Neural progenitor cell (in vitro differentiated cells): ENCODE measurements around the gene LZTS2. TPM values are rescaled to one million over a fixed set of nuclear protein-coding genes. Genes with fewer than 3 reads are reported as not detected.

Experiments used
- DNase-seq: peaks from one replicate; pipeline ENCODE4 v3.0.0-alpha.2; 2016; ENCODE audit warnings: low spot score
- H2AFZ ChIP-seq: fragments of 200-600 bp; sonication (generic); replicated peaks from 2 replicates; pipeline ENCODE4 v1.6.1; 2016; ENCODE audit warnings: antibody characterized with exemption
- H3F3A ChIP-seq: fragments of 200-600 bp; sonication (generic); 2 replicates; pipeline ENCODE4 v1.6.1; 2016; ENCODE audit warnings: antibody characterized with exemption, low read depth
- H3K27ac ChIP-seq: fragments of 200-600 bp; sonication (generic); 2 replicates; pipeline ENCODE4 v1.5.1; 2016; ENCODE audit warnings: mild to moderate bottlenecking
- H3K27me3 ChIP-seq: fragments of 200-600 bp; sonication (generic); 2 replicates; pipeline ENCODE4 v1.6.1; 2016; ENCODE audit warnings: mild to moderate bottlenecking, moderate library complexity
- H3K36me3 ChIP-seq: fragments of 200-600 bp; sonication (generic); 2 replicates; pipeline ENCODE4 v1.5.1; 2016
- H3K4me1 ChIP-seq: fragments of 200-600 bp; sonication (generic); 2 replicates; pipeline ENCODE4 v1.6.1; 2016; ENCODE audit warnings: mixed run types
- H3K4me2 ChIP-seq: fragments of 200-600 bp; sonication (generic); 2 replicates; pipeline ENCODE4 v1.6.1; 2016
- H3K4me3 ChIP-seq: fragments of 200-600 bp; sonication (generic); 2 replicates; pipeline ENCODE4 v1.5.1; 2016
- H3K79me2 ChIP-seq: fragments of 200-600 bp; sonication (generic); 2 replicates; pipeline ENCODE4 v1.6.1; 2016; ENCODE audit warnings: low read depth
- H3K9ac ChIP-seq: fragments of 200-600 bp; sonication (generic); 2 replicates; pipeline ENCODE4 v1.6.1; 2016
- H3K9me3 ChIP-seq: fragments of 200-600 bp; sonication (generic); 2 replicates; pipeline ENCODE4 v1.5.1; 2016; ENCODE audit warnings: low read depth
- H4K20me1 ChIP-seq: fragments of 200-600 bp; sonication (generic); 2 replicates; pipeline ENCODE4 v1.6.1; 2016; ENCODE audit warnings: low read depth
- H3K27ac Mint-ChIP-seq: 3 replicates; pipeline ENCODE4 v1.8.0; 2021; ENCODE audit warnings: mixed read lengths
- H3K27me3 Mint-ChIP-seq: 2 replicates; pipeline ENCODE4 v1.8.0; 2022; ENCODE audit warnings: low read depth, mild to moderate bottlenecking, inconsistent platforms, moderate library complexity, mixed read lengths; ENCODE audit not compliant: insufficient read depth
- H3K36me3 Mint-ChIP-seq: 3 replicates; pipeline ENCODE4 v1.8.0; 2021; ENCODE audit warnings: mixed read lengths
- H3K4me1 Mint-ChIP-seq: 3 replicates; pipeline ENCODE4 v1.8.0; 2021; ENCODE audit warnings: mixed read lengths
- H3K4me3 Mint-ChIP-seq: 3 replicates; pipeline ENCODE4 v1.8.0; 2021; ENCODE audit warnings: mild to moderate bottlenecking, moderate library complexity, mixed read lengths
- H3K9me3 Mint-ChIP-seq: 3 replicates; pipeline ENCODE4 v1.8.0; 2020; ENCODE audit warnings: mixed read lengths
- CTCF ChIP-seq: fragments of 200-600 bp; sonication (generic); IDR thresholded peaks from 2 replicates; pipeline ENCODE4 v1.5.1; 2017; ENCODE audit warnings: antibody characterized with exemption, mild to moderate bottlenecking
- EZH2 ChIP-seq: fragments of 200-600 bp; sonication (generic); IDR thresholded peaks from 2 replicates; pipeline ENCODE4 v1.6.1; 2017; ENCODE audit warnings: antibody characterized with exemption, mild to moderate bottlenecking, moderate library complexity
- EZH2phosphoT487 ChIP-seq: fragments of 200-600 bp; sonication (generic); IDR thresholded peaks from 2 replicates; pipeline ENCODE4 v1.6.1; 2017; ENCODE audit warnings: antibody characterized with exemption
- total RNA-seq: library from RNA; depleted of rRNA; stranded (reverse); fragments of >200 nt; gene quantifications from 2 replicates; pipeline ENCODE4 v1.2.3, GENCODE V29; 2015; ENCODE audit warnings: low replicate concordance

The LZTS2 gene
- total RNA-seq, 1 donor from 2014 or later = 34.7 TPM

- H3K27me3 Mint-ChIP-seq = peaks cover 10% of the 10 kb centered on the region
- peaks cover 18% of the 10 kb centered on the region for H4K20me1 ChIP-seq
- H3K4me3 ChIP-seq = peak overlapping the region; percentile 96
- H3K4me3 Mint-ChIP-seq = peak overlapping the region; percentile 90
- H3K27me3 ChIP-seq = no peaks in the 10 kb centered on the region
- H3K79me2 ChIP-seq = peaks cover 43% of the 10 kb centered on the region
- peak overlapping the region; percentile 67 for H3K27ac ChIP-seq
- H2AFZ ChIP-seq = peak overlapping the region; percentile 64
- peak overlapping the region; percentile 85 for H3K4me2 ChIP-seq
- H3K4me1 ChIP-seq = peaks cover 13% of the 10 kb centered on the region
- H3K9me3 ChIP-seq = no peaks in the 10 kb centered on the region
- H3K4me1 Mint-ChIP-seq = peaks cover 16% of the 10 kb centered on the region
- H3F3A ChIP-seq = peaks cover 48% of the 10 kb centered on the region
- no peaks in the 10 kb centered on the region for H3K9me3 Mint-ChIP-seq
- H3K27ac Mint-ChIP-seq = peak overlapping the region; percentile 95
- no peaks in the 10 kb centered on the region for H3K36me3 ChIP-seq
- peak overlapping the region; percentile 44 for H3K9ac ChIP-seq
- TF ChIP-seq EZH2 (no peak), CTCF (peak; percentile 93), EZH2phosphoT487 (no peak)
- DNase-seq = peak; percentile 89
- H3K36me3 Mint-ChIP-seq = peaks cover 7% of the 10 kb centered on the region
Observed at GRCh38 chr10:100998991-100999741, 442 bp upstream of the LZTS2 start.

DNA sequence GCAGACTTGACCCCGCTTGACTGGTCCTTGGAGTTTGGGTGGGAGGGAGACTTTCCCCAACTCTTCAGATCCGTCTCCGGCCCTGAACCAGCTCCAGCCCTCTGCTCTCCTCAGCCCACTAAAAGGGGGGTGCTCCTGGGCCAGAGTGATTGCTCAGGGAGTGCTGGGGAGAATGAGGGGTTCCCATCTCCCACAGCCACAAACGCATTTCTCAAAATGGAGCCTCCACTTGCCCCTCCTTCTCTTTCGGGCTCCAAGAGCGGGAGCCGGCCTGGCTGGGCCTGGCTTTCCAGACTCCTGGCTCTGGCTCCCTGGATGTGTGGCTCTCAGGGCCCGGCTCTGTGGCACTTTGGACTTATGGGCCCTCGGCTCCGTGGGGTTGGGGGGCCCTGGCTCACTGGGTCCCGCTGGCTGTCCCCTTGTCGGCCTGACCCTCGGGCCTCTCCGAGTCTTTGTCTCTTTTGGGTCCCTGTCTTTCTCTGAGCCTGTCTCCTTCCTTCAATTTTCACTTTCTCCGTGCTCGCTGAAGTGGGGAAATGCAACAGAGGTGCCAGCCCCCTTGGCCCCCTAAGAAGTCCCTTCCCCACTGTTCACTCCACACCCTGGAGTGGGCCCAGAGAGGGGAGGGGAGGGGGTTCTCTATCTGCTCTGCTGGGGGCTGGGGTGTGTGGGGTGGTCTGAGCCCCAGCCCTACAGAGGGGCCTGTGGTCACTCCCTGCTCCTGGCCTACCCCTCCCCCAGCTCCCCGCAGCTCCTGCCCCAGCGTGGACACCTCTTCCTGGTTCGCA, 713 bp downstream of the LZTS2 start:
- Histone ChIP-seq H2AFZ (no peak overlapping the region), H3K9ac (peak overlapping the region; percentile 79), H3K9me3 (no peaks in the 10 kb centered on the region), H3K4me3 (peak overlapping the region; percentile 96), H3K27ac (no peak overlapping the region), H3F3A (peaks cover 36% of the 10 kb centered on the region), H3K4me2 (peak overlapping the region; percentile 85), H3K36me3 (no peaks in the 10 kb centered on the region), H4K20me1 (peaks cover 29% of the 10 kb centered on the region), H3K27me3 (no peaks in the 10 kb centered on the region), H3K4me1 (peaks cover 13% of the 10 kb centered on the region), H3K79me2 (peaks cover 43% of the 10 kb centered on the region)
- Mint-ChIP-seq H3K27ac (peak overlapping the region; percentile 98), H3K27me3 (peaks cover 10% of the 10 kb centered on the region), H3K4me3 (peak overlapping the region; percentile 87), H3K9me3 (no peaks in the 10 kb centered on the region), H3K36me3 (peaks cover 7% of the 10 kb centered on the region), H3K4me1 (peaks cover 16% of the 10 kb centered on the region)
- DNase-seq = peak; percentile 58
- TF ChIP-seq EZH2phosphoT487 (no peak), CTCF (no peak), EZH2 (no peak)

- H3K9me3 ChIP-seq = no peaks in the 10 kb centered on the region
- H3F3A ChIP-seq = peaks cover 33% of the 10 kb centered on the region
- peaks cover 29% of the 10 kb centered on the region for H4K20me1 ChIP-seq
- Mint-ChIP-seq H3K27ac (peak overlapping the region; percentile 94), H3K9me3 (no peaks in the 10 kb centered on the region), H3K27me3 (peaks cover 10% of the 10 kb centered on the region), H3K4me3 (peak overlapping the region; percentile 87), H3K36me3 (peaks cover 10% of the 10 kb centered on the region), H3K4me1 (peaks cover 16% of the 10 kb centered on the region)
- H3K4me1 ChIP-seq = peaks cover 13% of the 10 kb centered on the region
- H3K79me2 ChIP-seq = peaks cover 43% of the 10 kb centered on the region
- no peak overlapping the region for H3K27ac ChIP-seq
- H3K4me3 ChIP-seq = peak overlapping the region; percentile 96
- H3K4me2 ChIP-seq = peak overlapping the region; percentile 85
- TF ChIP-seq EZH2phosphoT487 (no peak), EZH2 (no peak), CTCF (no peak)
- no peaks in the 10 kb centered on the region for H3K27me3 ChIP-seq
- peak overlapping the region; percentile 79 for H3K9ac ChIP-seq
- no peaks in the 10 kb centered on the region for H3K36me3 ChIP-seq
- DNase-seq = peak; percentile 39
- H2AFZ ChIP-seq = no peak overlapping the region
Observed at GRCh38 chr10:101000915-101001658, 1.5 kb downstream of the LZTS2 start.
